GM18499 (cell line): ENCODE data around the gene HTR1B.

Experiments used
- ATAC-seq: cut with Tn5 transposase; IDR thresholded peaks from one replicate; pipeline ENCODE4 v1.9.1; 2021; ENCODE audit warnings: moderate number of reproducible peaks; ENCODE audit not compliant: insufficient read depth, unreplicated experiment

The HTR1B gene

GRCh38 chr6:77456531-77457248, 6.6 kb downstream of the HTR1B start:
- ATAC-seq = no peak

GRCh38 chr6:77455271-77455670, 8.0 kb downstream of the HTR1B start:
- no peak for ATAC-seq

GRCh38 chr6:77454386-77454785, 8.9 kb downstream of the HTR1B start:
- no peak for ATAC-seq

- ATAC-seq = no peak
These were observed 11.8 kb downstream of the HTR1B start for GRCh38 chr6:77451466-77451865.

GRCh38 chr6:77450924-77451323, 12.4 kb downstream of the HTR1B start:
- ATAC-seq = no peak

GRCh38 chr6:77448546-77448945, 14.7 kb downstream of the HTR1B start:
- ATAC-seq = no peak

- no peak for ATAC-seq
These were observed 16.0 kb downstream of the HTR1B start for GRCh38 chr6:77447254-77447653.

GRCh38 chr6:77446249-77446648, 17.0 kb downstream of the HTR1B start:
- ATAC-seq = no peak

GRCh38 chr6:77445214-77445613, 18.1 kb downstream of the HTR1B start:
- no peak for ATAC-seq

- no peak for ATAC-seq
These were observed 22.9 kb downstream of the HTR1B start for GRCh38 chr6:77440206-77440976.

GRCh38 chr6:77433888-77434287, 29.4 kb downstream of the HTR1B start:
- no peak for ATAC-seq

GRCh38 chr6:77430504-77430903, 32.8 kb downstream of the HTR1B start:
- no peak for ATAC-seq

GRCh38 chr6:77425671-77426070, 37.6 kb downstream of the HTR1B start:
- ATAC-seq = no peak

GRCh38 chr6:77425216-77425615, 38.1 kb downstream of the HTR1B start:
- no peak for ATAC-seq

GRCh38 chr6:77424761-77425160, 38.5 kb downstream of the HTR1B start:
- ATAC-seq = no peak

GRCh38 chr6:77416839-77417238, 46.5 kb downstream of the HTR1B start:
- no peak for ATAC-seq

GRCh38 chr6:77415706-77416105, 47.6 kb downstream of the HTR1B start:
- ATAC-seq = no peak
